UCSD-AML1 (cell line): ENCODE results near the gene ABTB1.
"Not testable (repeated sequence)": the region's sequence is repeated elsewhere in the genome, so short reads cannot be mapped to it uniquely, and the experiment has no call there.

ENCODE experiments used
- DNase-seq: peaks from one replicate; lab custom pipeline; 2025; ENCODE audit not compliant: unreplicated experiment; lab: John Stamatoyannopoulos, UW

ABTB1 gene

GRCh38 chr3:127702151-127702578, 29.4 kb downstream of the ABTB1 start:
- peak; percentile 46 for DNase-seq

GRCh38 chr3:127704840-127705239, 32.1 kb downstream of the ABTB1 start:
- DNase-seq, result not testable (repeated sequence)

DNA sequence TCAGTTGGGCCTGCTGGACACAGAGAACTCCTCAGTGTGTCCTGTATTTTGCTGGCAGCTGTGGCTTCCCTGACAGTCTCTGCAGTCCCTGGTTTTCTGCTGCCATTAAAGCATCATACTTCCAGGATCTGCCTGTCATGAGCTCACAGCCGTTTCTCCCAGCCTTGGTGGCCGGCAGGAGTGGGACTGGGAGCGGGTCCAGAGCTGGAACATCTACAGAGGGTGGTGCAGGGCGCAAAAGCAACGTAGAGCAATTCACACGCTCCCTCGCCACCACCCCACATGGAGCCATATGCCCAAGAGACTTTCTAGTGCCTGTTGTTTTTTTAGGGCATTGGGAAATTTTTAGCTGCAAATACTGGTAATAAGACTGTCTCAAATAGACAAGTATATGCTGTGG, 33.6 kb downstream of the ABTB1 start:
- DNase-seq, result no peak

- no peak for DNase-seq
Measured at GRCh38 chr3:127706785-127707351, 34.1 kb downstream of the ABTB1 start.

- no peak for DNase-seq
Measured at GRCh38 chr3:127707851-127708411, 35.2 kb downstream of the ABTB1 start.

DNA sequence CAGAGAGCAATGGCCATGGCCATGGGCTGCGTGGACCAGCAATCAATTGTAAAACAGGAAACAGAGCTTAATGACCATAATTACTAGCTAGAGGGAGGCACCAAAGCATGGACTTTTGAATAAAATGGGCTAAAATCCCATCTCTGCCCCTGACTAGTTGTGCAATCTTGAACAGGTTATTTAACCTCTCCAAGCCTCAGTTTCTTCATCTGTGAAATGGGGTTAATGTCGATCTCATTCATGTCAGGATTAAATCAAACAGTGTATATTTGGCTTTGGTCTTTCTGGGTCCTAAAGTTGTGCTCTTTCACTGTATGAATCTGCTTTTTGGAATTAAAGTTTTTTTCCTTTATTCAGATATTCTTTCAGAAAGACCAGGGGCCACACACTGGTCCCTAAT, 36.1 kb downstream of the ABTB1 start:
- no peak for DNase-seq

DNA sequence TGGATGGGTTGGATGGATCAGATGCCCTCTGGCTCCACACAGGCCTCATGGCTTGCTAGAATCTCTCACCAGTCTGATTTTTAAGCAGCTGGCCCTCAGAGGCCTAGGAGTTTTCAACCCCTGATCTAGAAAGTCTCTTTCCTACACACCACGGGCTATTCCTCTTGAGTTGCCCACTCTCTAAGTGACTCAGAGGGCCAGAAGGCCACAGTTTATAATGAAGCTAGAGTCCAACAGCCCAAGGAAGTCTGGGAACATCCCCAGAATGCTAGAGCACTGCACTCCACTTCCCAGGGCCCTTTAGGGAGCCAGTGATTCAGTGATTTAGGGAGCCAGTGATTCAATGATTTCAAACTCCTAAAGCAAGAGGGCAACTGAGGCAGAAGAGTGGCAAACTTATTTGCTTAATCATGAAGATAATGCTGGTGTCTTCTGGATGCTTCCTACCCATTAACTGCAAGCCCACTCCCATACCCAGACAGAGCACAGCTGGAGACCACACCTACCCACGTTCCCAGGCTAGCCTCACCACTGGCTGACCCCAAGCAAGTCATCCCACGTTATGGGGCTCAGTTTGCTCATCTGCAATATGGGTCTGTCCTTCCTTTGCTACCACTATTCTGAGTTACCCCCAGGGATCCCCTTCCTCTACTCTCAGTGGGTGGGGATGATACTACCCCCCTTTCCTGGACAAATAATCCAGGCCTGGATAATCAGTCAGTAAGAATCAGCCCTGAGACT, 36.7 kb downstream of the ABTB1 start:
- no peak for DNase-seq

DNA sequence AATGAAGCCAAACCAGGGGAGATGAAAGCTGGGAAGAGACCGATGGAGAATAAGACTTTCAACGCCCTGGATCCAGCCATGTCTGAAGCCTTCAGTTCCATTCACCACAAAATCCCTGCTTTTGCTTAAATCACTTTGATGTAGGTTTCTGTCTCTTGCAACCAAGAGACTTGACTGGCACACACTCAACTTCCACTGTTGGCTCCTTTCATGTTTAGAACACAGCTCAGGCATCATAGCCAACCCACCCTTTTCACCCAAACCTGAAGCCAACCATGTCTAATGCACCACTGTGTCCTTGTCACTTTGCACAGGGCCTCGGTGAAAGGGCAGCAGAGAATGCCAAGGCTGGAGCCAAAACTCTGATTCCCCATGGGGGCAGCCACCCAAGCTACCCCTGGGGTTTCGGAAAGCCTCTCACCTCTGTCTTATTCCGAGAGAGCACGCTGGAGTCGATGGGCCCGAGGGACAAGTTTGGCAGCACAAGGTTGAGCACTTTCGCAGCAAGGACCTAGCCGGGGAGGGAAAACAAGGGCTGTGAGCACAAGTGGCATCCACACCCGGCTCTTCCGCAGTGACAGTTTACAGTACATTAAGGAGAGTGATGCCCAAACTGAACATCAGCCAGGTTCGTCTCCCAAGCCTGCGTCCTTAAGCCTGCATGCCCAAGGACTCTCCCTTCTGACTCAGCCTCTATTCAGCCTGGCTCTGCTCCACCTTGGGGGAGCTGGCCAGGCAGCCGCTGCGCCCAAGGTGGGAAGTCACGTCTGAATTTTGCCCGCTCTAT, 37.6 kb downstream of the ABTB1 start:
- no peak for DNase-seq

GRCh38 chr3:127711021-127711695, 38.4 kb downstream of the ABTB1 start:
- DNase-seq, result no peak

DNA sequence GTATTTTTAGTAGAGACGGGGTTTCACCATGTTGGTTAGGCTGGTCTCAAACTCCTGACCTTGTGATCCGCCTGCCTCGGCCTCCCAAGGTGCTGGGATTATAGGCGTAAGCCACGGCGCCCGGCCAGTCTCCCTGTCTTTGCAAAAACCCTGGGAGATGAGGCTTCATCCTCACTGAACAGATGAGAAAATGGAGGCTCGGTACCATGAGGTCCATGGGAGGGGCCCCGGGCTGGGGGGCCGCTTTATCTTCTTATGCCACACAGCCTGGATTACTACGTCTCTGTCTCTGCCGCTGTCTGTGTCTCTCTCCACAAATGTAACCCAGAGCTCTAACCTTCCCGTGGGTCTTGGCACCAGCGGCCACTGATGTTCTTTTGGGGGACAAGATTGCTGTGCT, 39.1 kb downstream of the ABTB1 start:
- DNase-seq, result no peak

DNA sequence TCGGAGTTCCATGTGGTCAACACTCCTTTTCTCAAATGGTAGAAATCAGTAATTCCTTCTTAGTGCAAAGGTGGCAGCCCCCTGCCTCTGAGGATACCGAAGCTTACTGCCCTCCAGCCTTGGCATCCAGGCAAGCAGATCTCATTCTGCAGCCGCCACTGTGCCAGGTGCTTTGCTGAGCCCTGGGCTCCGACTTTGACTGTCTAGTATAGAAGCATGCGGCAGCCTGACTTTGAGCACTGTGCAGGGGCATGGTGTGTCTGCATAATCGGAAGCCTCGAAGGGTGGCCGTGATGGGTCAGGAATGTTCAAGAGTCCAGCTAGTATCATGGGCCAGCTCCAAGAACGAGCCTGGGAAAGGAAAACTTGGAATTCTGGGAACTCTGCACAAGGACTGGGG, 39.7 kb downstream of the ABTB1 start:
- no peak for DNase-seq

- DNase-seq, result no peak
Measured at GRCh38 chr3:127712881-127713771, 40.4 kb downstream of the ABTB1 start.

GRCh38 chr3:127714125-127714571, 41.4 kb downstream of the ABTB1 start:
- DNase-seq, result no peak

DNA sequence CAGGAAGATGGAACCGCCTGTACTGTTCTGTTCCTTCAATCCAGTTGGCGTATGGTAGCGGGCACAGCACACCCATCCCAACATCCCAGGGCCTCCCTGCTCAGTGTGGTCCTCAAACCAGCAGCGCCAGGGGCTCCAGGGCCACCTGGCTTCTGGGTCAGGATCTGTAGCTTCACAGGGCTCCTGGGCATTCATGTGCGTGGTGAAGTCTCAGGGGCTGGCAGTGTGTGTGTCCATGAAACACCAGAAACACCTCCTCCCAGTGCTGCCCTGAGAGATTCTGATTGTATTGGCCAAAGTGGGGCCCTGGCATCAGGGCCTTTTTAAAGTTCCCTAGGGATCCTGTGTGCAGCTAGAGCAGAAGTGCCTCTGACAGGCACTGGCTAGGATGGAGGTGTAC, 42.1 kb downstream of the ABTB1 start:
- no peak for DNase-seq

GRCh38 chr3:127715532-127715931, 42.8 kb downstream of the ABTB1 start:
- no peak for DNase-seq

- DNase-seq, result no peak
Measured at GRCh38 chr3:127716384-127716783, 43.6 kb downstream of the ABTB1 start.

DNA sequence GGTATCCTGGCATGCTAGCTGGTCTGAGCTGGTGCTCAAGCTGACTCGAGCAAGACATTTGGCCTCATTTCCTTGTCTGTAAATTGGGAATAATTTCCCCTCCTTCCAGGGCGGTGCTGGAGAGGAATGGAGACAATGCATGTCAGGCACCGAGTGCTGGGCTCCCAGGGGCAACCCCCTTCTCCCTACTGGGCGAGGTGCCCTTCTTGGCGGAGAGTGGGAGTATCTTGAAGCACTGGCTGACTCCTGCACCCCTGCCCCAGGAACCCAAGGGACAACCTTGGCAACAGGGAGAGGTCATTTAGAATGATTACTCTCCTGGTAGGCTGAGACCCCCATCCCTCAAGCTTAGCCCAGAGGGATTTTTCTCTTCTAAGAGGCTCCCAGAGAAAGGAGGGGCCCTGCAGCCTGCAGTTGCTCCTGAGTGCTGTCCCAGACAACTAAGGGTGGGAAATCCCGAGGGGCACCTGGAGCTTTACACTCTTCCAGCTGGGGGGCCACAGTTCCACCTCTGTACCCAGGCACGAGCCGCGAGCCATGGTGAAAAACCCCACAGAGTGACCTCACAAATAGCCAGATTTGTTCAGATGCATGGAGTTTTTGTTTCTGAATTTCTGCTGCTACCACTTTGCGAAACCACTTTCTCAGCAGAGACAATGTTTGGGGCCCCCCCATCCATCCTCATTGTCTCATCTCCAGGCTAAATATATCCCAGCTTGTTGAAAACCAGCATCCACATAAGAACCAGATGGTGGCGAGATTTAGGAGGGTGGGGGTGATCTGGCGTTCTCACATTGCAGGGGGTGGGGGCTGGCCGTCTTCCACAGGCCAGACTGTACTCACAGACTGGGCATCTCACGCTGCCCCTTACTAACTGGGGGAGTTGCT, 44.8 kb downstream of the ABTB1 start:
- no peak for DNase-seq

DNA sequence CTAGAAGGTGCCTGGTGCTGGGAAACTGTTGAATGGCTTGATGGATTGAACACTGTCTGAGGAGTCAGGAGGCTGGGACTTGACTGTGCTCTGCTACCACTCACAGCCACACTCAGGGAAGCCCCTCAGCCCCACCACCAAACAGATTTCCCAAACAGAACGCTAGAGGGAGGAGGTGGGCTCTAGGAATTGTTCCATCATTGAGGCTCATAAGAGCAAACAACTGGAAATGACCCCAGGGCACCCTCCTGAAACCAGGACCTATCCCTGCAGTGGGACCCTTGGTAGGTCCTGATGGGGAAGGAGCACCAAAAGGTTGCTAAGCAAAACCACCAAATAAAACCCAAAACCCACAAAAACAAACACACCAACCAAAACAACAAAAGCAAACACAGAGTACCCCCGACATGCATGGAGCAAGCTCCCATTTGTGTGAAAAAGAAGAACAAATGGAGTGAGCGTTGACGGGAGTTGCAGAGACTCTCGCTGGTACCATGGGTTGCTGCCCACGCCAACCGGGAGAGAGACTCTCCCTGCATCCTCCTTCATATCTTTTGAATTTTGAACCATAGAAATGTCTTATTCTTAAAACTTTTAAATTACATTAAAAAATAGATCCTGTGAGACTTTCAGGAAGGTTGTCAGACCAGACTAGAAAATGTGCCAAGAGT, 45.6 kb downstream of the ABTB1 start:
- no peak for DNase-seq

- DNase-seq, result no peak
Measured at GRCh38 chr3:127718916-127719290, 46.2 kb downstream of the ABTB1 start.
